MM.1S (cell line): ENCODE measurements around the gene FYB1.

ENCODE experiments used
- DNase-seq: peaks from one replicate; pipeline ENCODE4 v3.0.0-alpha.2; 2015
- H2AFZ ChIP-seq: fragments of 300-600 bp; sonication (generic); 2 replicates; pipeline ENCODE4 v1.6.0; 2016; ENCODE audit warnings: antibody characterized with exemption, low read length
- H3F3A ChIP-seq: fragments of 300-600 bp; sonication (generic); 2 replicates; pipeline ENCODE4 v1.6.1; 2016; ENCODE audit warnings: mild to moderate bottlenecking, antibody characterized with exemption, low read length, moderate library complexity, mixed read lengths; ENCODE audit not compliant: insufficient read depth
- H3K27ac ChIP-seq: fragments of 300-600 bp; sonication (generic); 2 replicates; pipeline ENCODE4 v1.5.1; 2016; ENCODE audit warnings: mild to moderate bottlenecking, low read length
- H3K27me3 ChIP-seq: fragments of 300-600 bp; sonication (generic); replicated peaks from 2 replicates; pipeline ENCODE4 v1.6.0; 2016; ENCODE audit warnings: low read length; ENCODE audit not compliant: insufficient read depth
- H3K36me3 ChIP-seq: fragments of 300-600 bp; sonication (generic); replicated peaks from 2 replicates; pipeline ENCODE4 v1.6.1; 2016; ENCODE audit warnings: mild to moderate bottlenecking, low read length, mixed read lengths; ENCODE audit not compliant: insufficient read depth
- H3K4me1 ChIP-seq: fragments of 300-600 bp; sonication (generic); 2 replicates; pipeline ENCODE4 v1.6.1; 2016; ENCODE audit warnings: low read length, mixed read lengths
- H3K4me2 ChIP-seq: fragments of 300-600 bp; sonication (generic); 2 replicates; pipeline ENCODE4 v1.6.0; 2016; ENCODE audit warnings: low read depth, low read length
- H3K4me3 ChIP-seq: fragments of 300-600 bp; sonication (generic); 2 replicates; pipeline ENCODE4 v1.5.1; 2016; ENCODE audit warnings: low read length, mixed read lengths
- H3K79me2 ChIP-seq: fragments of 300-600 bp; sonication (generic); 2 replicates; pipeline ENCODE4 v1.6.1; 2016; ENCODE audit warnings: mixed run types, low read length, mixed read lengths
- H3K9ac ChIP-seq: fragments of 300-600 bp; sonication (generic); 2 replicates; pipeline ENCODE4 v1.6.1; 2016; ENCODE audit warnings: low read length, mixed read lengths
- H3K9me2 ChIP-seq: fragments of 300-600 bp; sonication (generic); replicated peaks from 2 replicates; pipeline ENCODE4 v1.6.1; 2016; ENCODE audit warnings: mild to moderate bottlenecking, low read length, mixed read lengths; ENCODE audit not compliant: insufficient read depth
- H3K9me3 ChIP-seq: fragments of 300-600 bp; sonication (generic); replicated peaks from 2 replicates; pipeline ENCODE4 v1.6.1; 2016; ENCODE audit warnings: mild to moderate bottlenecking, low read length, mixed read lengths; ENCODE audit not compliant: insufficient read depth
- H4K20me1 ChIP-seq: fragments of 300-600 bp; sonication (generic); 2 replicates; pipeline ENCODE4 v1.6.1; 2016; ENCODE audit warnings: mild to moderate bottlenecking, low read length, moderate library complexity, mixed read lengths; ENCODE audit not compliant: insufficient read depth
- CTCF ChIP-seq: fragments of 300-600 bp; sonication (generic); IDR thresholded peaks from 2 replicates; pipeline ENCODE4 v1.5.1; 2016; ENCODE audit warnings: antibody characterized with exemption, low read length, mixed read lengths
- EZH2 ChIP-seq: fragments of 300-600 bp; sonication (generic); optimal IDR thresholded peaks from 2 replicates; pipeline ENCODE3; 2017; ENCODE audit warnings: low read depth, mild to moderate bottlenecking, antibody characterized with exemption, low read length, mixed read lengths
- EZH2phosphoT487 ChIP-seq: fragments of 300-600 bp; sonication (generic); IDR thresholded peaks from 2 replicates; pipeline ENCODE4 v1.6.1; 2018; ENCODE audit warnings: antibody characterized with exemption, low read length

FYB1 gene

GRCh38 chr5:39062530-39062929 lies 156.8 kb downstream of the FYB1 start:
- Histone ChIP-seq H3K9ac (no peak overlapping the region), H4K20me1 (no peaks in the 10 kb centered on the region), H3F3A (no peaks in the 10 kb centered on the region), H3K4me3 (no peak overlapping the region), H3K27ac (no peak overlapping the region), H2AFZ (no peak overlapping the region), H3K9me3 (no peaks in the 10 kb centered on the region), H3K27me3 (no peaks in the 10 kb centered on the region), H3K36me3 (0 out of 2 replicates have a peak, but pooled peaks cover 5% of the 10 kb centered on the region), H3K4me1 (peaks cover 3% of the 10 kb centered on the region; the same call in 1 of the 2 replicates), H3K9me2 (no peaks in the 10 kb centered on the region), H3K4me2 (no peak overlapping the region), H3K79me2 (peaks cover 100% of the 10 kb centered on the region)
- no peak for DNase-seq
- TF ChIP-seq EZH2, result no peak
- no peak for TF ChIP-seq EZH2phosphoT487
- no peak for TF ChIP-seq CTCF

- H3F3A ChIP-seq, result no peaks in the 10 kb centered on the region
- H3K27me3 ChIP-seq, result no peaks in the 10 kb centered on the region
- H3K9me2 ChIP-seq, result no peaks in the 10 kb centered on the region
- no peak overlapping the region for H3K4me2 ChIP-seq
- H3K79me2 ChIP-seq, result peaks cover 100% of the 10 kb centered on the region
- no peak overlapping the region for H3K4me3 ChIP-seq
- peaks cover 3% of the 10 kb centered on the region; the same call in 1 of the 2 replicates for H4K20me1 ChIP-seq
- H3K36me3 ChIP-seq, result 0 out of 2 replicates have a peak, but pooled peaks cover 2% of the 10 kb centered on the region
- no peak overlapping the region for H2AFZ ChIP-seq
- no peak overlapping the region for H3K27ac ChIP-seq
- no peaks in the 10 kb centered on the region for H3K9me3 ChIP-seq
- DNase-seq, result no peak
- H3K9ac ChIP-seq, result no peak overlapping the region
- peaks cover 3% of the 10 kb centered on the region; the same call in 1 of the 2 replicates for H3K4me1 ChIP-seq
- TF ChIP-seq EZH2phosphoT487 (no peak), CTCF (no peak)
These were observed 157.3 kb downstream of the FYB1 start for GRCh38 chr5:39062104-39062503.

GRCh38 chr5:39059064-39059463 lies 160.3 kb downstream of the FYB1 start:
- H4K20me1 ChIP-seq, result peaks cover 6% of the 10 kb centered on the region; the same call in 1 of the 2 replicates
- H3F3A ChIP-seq, result no peaks in the 10 kb centered on the region
- no peak overlapping the region for H3K27ac ChIP-seq
- no peaks in the 10 kb centered on the region for H3K9me3 ChIP-seq
- H3K4me1 ChIP-seq, result peaks cover 3% of the 10 kb centered on the region; the same call in 1 of the 2 replicates
- H2AFZ ChIP-seq, result no peak overlapping the region
- H3K4me3 ChIP-seq, result no peak overlapping the region
- no peaks in the 10 kb centered on the region for H3K9me2 ChIP-seq
- TF ChIP-seq EZH2phosphoT487, result no peak
- TF ChIP-seq CTCF, result no peak
- TF ChIP-seq EZH2, result no peak
- no peak for DNase-seq
- H3K27me3 ChIP-seq, result no peaks in the 10 kb centered on the region
- no peak overlapping the region for H3K4me2 ChIP-seq
- no peaks in the 10 kb centered on the region for H3K36me3 ChIP-seq
- no peak overlapping the region for H3K9ac ChIP-seq
- peaks cover 100% of the 10 kb centered on the region for H3K79me2 ChIP-seq
